NK-92 (cell line): ENCODE data around the gene OSGIN1.
"Not testable (repeated sequence)": the region's sequence is repeated elsewhere in the genome, so short reads cannot be mapped to it uniquely, and the experiment has no call there.

Experiments
- DNase-seq: peaks from one replicate; lab custom pipeline; 2025; ENCODE audit not compliant: unreplicated experiment; lab: John Stamatoyannopoulos, UW

OSGIN1 gene

GRCh38 chr16:83940630-83941378 is 12.2 kb upstream of the OSGIN1 start:
- no peak for DNase-seq

DNA sequence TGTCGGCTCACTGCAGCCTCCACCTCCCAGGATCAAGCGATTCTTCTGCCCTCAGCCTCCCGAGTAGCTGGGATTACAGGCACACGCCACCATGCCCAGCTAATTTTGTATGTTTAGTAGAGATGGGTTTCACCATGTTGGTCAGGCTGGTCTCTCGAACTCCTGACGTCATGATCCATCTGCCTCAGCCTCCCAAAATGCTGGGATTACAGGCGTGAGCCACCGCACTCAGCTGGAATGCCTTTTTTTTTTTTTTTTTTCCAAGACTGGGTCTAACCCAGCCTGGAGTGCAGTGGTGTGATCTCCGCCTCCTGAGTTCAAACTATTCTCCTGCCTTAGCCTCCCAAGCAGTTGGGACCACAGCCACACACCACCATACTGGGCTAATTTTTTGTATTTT is 11.5 kb upstream of the OSGIN1 start:
- not testable (repeated sequence) for DNase-seq

GRCh38 chr16:83942074-83942473 is 11.0 kb upstream of the OSGIN1 start:
- no peak for DNase-seq

GRCh38 chr16:83942815-83943515 is 10.1 kb upstream of the OSGIN1 start:
- no peak for DNase-seq

- no peak for DNase-seq
Measured at GRCh38 chr16:83943516-83944050, 9.5 kb upstream of the OSGIN1 start.

DNA sequence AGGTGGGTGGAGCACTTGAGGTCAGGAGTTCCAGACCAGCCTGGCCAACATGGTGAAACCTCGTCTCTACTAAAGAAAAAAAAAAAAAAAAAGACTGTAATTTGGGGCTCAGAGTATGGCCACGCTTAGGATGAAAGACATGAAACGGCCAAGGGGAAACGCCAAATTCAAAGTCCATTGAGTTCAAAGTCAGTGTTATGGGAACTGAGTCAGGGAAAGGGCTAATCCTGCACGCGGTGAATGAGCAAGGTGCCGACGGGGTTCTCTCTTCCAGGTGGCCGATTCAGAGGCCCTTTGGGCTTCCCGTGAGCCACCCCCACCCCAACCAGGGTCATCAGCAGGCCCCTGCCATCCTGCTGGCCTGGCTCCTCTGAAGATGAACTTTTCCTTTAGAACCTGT is 7.5 kb upstream of the OSGIN1 start:
- no peak for DNase-seq

DNA sequence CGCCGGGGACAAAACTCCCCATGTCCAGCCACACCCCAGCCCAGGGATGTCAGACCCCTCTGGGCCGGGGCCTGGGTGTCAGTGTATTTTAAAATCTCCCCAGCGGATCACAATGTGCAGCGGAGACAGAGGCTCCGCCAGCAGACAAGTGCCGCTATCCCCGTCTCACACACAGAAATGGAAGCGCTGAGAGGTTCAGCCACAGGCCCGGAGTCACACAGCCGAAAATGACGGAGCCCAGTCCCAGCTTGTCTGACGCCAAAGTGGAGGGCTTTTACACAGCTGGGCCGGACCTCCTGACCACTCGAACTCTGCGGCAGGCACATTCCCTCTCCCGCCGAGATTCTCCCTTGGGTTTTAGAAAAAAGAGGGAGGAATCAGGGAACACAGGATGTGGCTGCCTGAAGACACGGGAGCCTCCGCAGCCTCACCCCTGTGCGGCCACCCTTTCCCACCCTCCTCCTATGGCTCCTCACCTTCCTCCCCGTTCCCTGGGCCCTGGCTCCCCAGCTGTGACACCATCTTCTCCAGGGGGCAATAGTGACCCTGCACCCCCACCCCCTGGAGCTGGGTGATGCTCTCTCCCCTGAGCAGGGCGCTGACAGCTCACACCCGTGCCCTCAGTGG is 6.8 kb upstream of the OSGIN1 start:
- no peak for DNase-seq

DNA sequence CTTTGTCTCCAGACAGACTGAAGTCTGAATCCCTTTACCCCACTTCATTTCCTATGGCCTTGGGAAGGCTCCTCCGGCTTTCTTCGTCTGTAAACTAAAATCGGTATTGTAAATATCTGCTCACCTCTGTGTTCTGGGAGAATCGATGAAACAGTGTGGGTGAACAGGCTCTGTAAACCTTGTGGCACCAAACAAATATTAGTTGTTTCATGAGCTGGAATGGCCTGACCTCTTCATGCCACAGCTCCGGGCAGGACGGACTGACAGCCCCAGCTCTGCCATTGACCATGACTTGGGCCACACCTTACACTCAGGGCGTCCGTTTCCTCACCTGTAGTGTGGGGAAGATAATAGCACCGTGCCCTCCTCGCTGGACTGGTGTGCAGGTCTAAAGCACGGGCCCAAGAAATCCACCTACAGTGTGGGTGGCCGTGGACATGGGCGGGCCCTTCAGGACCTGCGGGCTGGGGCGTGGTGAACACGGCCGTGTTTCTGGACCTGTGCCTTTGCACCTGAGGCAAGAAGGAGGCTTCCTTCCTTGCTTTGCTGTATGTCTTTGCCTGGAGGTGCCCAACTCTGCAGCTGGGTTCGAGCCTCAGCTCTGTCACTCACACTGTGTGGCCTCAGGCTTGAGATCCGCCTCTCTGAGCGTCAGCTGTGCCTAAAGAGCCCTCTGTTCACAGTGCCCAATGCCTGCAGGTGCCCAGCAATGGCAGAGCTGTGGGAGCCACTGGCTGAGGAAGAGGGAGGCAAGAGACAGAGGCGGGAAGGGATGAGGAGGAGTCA is 6.1 kb upstream of the OSGIN1 start:
- DNase-seq, result no peak

GRCh38 chr16:83947642-83948234 is 5.3 kb upstream of the OSGIN1 start:
- no peak for DNase-seq

DNA sequence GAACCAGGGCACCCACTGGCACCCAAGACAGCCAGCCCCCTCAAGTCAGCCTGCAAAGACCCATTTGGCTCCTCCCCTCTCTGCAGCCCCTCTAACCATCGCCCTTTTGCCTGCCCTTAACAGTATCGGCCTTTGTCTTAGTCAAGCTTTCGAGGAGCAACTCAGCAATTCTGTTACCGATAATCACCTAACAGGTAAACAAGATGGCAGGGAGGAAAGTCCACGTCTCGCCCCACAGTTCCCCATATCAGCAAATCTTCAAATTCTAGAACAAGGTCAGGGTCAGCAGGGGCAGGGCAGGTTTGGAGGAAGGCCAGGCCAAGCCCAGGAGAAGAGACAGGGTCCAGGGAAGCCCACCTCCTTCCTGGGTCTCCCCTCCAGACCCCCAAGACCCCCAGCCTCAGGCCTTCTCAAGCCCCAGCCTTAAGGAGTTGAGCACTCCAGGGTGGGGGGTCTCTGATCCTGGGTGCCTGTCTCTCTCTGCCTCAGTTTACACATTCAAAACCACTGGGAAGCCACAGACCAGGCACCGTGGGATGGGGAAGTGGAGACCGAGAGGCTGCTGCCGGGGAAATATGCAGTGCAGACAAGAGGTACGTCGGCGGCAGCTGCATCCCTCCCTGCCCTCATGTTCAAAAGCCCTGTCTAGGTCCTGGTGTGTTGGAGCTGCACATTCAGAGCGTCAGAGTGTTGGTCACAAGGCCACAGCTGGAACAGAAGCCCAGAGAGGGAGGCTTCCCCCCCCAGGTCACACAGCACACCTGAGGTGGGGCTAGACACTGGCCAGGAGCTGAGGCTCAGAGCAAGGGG is 3.9 kb upstream of the OSGIN1 start:
- DNase-seq, result no peak

DNA sequence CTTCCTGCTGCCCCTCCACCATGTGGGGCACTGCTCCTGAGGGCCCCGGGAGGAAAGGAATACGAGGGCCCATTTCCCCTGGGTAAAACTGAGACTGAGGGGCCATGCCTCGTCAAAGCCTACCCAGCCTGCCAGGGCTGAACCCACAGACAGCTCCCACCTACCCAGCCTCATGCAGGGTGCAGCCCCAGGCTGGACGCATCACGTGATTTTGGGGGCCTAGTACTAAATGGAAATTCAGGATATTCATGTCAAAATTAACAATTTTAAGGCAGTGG is 3.4 kb upstream of the OSGIN1 start:
- no peak for DNase-seq

GRCh38 chr16:83950862-83951399 is 2.1 kb upstream of the OSGIN1 start:
- DNase-seq, result not testable (repeated sequence)

- no peak for DNase-seq
Measured at GRCh38 chr16:83951544-83951943, 1.5 kb upstream of the OSGIN1 start.

DNA sequence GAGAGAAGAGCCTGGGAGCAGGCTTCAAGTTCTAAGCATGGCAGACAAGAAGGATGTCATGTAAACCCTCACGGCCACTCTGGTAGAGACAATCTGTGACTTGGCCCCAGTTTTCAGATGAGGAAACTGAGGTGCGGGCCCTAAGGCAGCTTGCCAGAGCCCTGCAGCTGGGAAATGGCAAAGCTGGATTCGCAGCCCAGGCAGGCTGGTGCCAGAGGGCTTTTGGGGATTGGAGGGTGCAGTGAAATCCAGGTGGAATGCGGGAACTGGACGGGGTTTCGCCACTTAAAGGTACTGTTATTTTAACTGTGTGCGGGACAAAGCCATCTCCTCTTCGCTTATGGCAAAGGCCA is 477 bp upstream of the OSGIN1 start:
- DNase-seq, result no peak

- DNase-seq, result no peak
Measured at GRCh38 chr16:83953796-83954576, 946 bp downstream of the OSGIN1 start.

DNA sequence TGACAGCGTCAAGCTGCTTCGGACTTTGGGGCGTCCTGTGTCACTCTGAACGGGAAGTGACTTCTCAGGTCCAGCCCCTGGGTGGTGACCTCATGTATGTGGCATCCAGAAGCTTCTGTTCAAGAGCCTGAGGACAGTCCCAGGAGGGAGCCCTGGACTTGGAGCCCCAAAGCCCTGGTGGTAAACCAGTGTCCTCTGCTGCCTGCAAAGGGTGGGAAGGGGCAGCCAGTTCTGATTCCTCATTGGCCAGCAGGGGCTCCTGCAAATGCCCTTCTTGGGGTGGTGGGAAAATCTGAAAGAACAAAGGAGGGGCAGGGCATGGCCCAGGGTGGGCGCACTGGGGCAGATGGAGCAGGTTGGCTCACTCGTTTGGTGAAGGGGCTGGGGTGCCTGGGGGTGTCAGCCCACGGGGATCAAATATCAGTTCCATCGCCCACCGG is 1.6 kb downstream of the OSGIN1 start:
- no peak for DNase-seq

GRCh38 chr16:83955218-83956130 is 2.4 kb downstream of the OSGIN1 start:
- no peak for DNase-seq
